ENCODE data around the gene FANCD2. TPM values are rescaled to one million over a fixed set of nuclear protein-coding genes. Genes with fewer than 3 reads are reported as not detected.

FANCD2 gene
- total and polyA plus RNA-seq, 10 donors = 9.3 to 20.2 (median 13.6) TPM

DNA sequence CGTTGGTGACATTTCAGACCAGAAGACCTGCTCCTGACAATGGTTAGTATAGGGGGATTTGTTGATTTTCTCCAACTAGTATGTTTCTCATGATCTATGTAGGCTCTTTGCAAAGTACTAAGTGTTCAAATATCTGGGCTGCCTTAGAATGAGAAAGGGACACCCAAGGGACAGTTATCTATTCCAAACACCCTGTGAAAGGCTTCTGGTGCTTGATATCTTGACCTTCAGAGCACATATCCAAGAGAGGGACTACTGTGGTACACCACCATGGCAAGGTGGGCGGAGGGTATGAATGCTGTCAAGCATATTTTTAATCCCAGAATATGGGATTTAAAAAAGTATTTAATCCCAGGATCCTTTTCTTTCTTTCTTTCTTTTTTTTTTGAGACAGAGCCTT, 80.7 kb downstream of the FANCD2 start:
- H3K9me3 ChIP-seq = no peaks in the 10 kb centered on the region
- no peak for DNase-seq
- no peak overlapping the region for H3K27ac ChIP-seq
- no peak overlapping the region for H3K4me3 ChIP-seq
- H3K27me3 ChIP-seq (replicated peaks in 1 of 7) = peaks cover 0 to 5% (median 0%) of the 10 kb centered on the region in 7 donors
- intact Hi-C loops (cut with DNase I; ENCODE audit: low total_unique reads) = no loop called here
- H3K4me1 ChIP-seq = no peaks in the 10 kb centered on the region
- H3K36me3 ChIP-seq = peaks cover 0 to 7% (median 0%) of the 10 kb centered on the region in 6 donors
- WGBS, 5 donors = 80 to 95% (median 86%) methylated on average over 2 of the region's 2 CpGs
- TF ChIP-seq, protein P1, sequence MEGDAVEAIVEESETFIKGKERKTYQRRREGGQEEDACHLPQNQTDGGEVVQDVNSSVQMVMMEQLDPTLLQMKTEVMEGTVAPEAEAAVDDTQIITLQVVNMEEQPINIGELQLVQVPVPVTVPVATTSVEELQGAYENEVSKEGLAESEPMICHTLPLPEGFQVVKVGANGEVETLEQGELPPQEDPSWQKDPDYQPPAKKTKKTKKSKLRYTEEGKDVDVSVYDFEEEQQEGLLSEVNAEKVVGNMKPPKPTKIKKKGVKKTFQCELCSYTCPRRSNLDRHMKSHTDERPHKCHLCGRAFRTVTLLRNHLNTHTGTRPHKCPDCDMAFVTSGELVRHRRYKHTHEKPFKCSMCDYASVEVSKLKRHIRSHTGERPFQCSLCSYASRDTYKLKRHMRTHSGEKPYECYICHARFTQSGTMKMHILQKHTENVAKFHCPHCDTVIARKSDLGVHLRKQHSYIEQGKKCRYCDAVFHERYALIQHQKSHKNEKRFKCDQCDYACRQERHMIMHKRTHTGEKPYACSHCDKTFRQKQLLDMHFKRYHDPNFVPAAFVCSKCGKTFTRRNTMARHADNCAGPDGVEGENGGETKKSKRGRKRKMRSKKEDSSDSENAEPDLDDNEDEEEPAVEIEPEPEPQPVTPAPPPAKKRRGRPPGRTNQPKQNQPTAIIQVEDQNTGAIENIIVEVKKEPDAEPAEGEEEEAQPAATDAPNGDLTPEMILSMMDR (IDR thresholded peaks at IDR 0.05 in 8 of 11, conservative IDR thresholded peaks at IDR 0.05 in 3 of 11) = no peak
- TF ChIP-seq POLR2A (IDR thresholded peaks at IDR 0.05) (no peak), POLR2AphosphoS5 (IDR thresholded peaks at IDR 0.05) (no peak)

GRCh38 chr3:10108091-10108490, 81.9 kb downstream of the FANCD2 start, which contains the start of gene FANCD2OS:
TSS of gene FANCD2OS (minus strand) at chr3:10108255. CDS start at chr3:10104774, 3,481 bp downstream.
- TF ChIP-seq, protein P1 (IDR thresholded peaks at IDR 0.05 in 8 of 11, conservative IDR thresholded peaks at IDR 0.05 in 3 of 11) = no peak
- TF ChIP-seq POLR2AphosphoS5 (IDR thresholded peaks at IDR 0.05) (no peak), POLR2A (IDR thresholded peaks at IDR 0.05) (no peak)
- no peaks in the 10 kb centered on the region for H3K9me3 ChIP-seq
- intact Hi-C loops (cut with DNase I; ENCODE audit: low total_unique reads) = no loop called here
- H3K36me3 ChIP-seq = no peaks in the 10 kb centered on the region
- 84 to 92% (median 91%) methylated on average over 25 to 28 of the region's 28 CpGs for WGBS, 5 donors
- H3K4me3 ChIP-seq = no peak within 1 kb of the TSS
- H3K27me3 ChIP-seq (replicated peaks in 1 of 7) = peaks cover 0 to 5% (median 0%) of the 10 kb centered on the region in 7 donors
- no peaks in the 10 kb centered on the region for H3K4me1 ChIP-seq
- DNase-seq = no peak
- H3K27ac ChIP-seq = no peak within 1 kb of the TSS

DNA sequence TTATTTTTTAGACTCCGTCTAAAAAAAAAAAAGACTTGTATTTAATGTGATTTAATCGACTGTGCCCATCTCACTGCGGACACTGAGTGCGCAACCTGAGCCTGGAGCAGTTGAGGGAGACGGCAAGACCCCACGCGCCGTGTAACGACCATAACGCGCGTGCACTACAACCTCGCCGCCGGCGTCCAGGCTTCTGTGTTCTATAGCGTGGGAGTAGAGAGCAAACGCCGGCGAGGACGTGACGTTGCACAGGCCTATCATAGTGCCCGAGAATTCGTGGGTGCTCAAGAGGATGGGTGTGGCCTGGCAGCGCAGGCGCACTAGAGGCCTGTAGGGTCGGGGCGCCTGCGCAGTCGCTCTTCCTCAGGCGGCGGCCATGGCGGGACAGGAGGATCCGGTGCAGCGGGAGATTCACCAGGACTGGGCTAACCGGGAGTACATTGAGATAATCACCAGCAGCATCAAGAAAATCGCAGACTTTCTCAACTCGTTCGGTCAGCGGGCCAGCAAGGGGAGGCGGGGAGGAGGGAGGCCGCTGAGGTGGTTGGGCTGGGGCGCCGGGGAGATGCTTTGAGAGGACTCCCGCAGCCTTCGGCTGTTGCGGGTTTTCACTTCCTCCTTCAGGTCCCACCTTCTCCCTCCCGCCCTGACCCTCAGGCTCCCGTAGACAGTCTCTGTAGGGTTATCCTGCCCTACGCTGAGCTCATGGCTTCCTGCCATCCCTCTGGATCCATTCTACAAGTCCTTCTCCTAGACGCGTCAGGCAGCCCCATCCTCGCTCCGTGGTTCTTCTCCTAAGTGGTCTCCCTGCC, 89.3 kb downstream of the FANCD2 start, which contains the start of gene BRK1:
TSS of gene BRK1 (plus strand) at position 350 of the 812 bp plus-strand sequence. CDS start at position 377, 27 bp downstream.
- 0 to 1% (median 0%) methylated on average over 40 to 54 of the region's 54 CpGs for WGBS, 5 donors
- peak; percentile 98 for DNase-seq
- peak in 2 of 3 donors; percentile 62 to 87 for TF ChIP-seq POLR2A (IDR thresholded peaks at IDR 0.05)
- peak; percentile 96 to 99 (median 98) for TF ChIP-seq POLR2AphosphoS5 (IDR thresholded peaks at IDR 0.05)
- TF ChIP-seq, protein P1 (IDR thresholded peaks at IDR 0.05 in 8 of 11, conservative IDR thresholded peaks at IDR 0.05 in 3 of 11) = peak in 2 of 11 experiments; percentile 14 to 36
- Histone ChIP-seq H3K9me3 (no peaks in the 10 kb centered on the region), H3K27ac (peak within 1 kb of the TSS; percentile 64 to 93 (median 89)), H3K27me3 (replicated peaks in 1 of 7) (no peaks in the 10 kb centered on the region), H3K4me1 (peaks cover 18 to 55% (median 44%) of the 10 kb centered on the region in 6 donors), H3K36me3 (peaks cover 0 to 25% (median 0%) of the 10 kb centered on the region in 6 donors), H3K4me3 (peak within 1 kb of the TSS; percentile 84 to 96 (median 94))
- intact Hi-C loops (cut with DNase I; ENCODE audit: low total_unique reads) = no loop called here

DNA sequence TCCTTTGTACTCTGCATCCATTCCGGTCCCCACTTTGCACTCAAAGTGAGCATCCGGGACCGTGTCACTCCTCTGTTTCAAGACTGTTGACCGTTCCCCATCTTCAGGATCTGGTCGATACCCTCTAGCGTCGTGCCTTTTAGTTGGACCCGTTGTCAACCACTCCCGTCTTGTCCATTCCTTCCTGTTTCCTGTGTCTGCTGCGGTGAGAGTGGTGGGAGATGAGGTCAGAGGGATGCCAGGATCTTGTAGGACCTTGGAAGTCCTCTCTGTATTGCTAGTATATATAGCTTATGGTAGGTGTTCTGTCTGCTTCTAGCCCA, 89.9 kb downstream of the FANCD2 start:
- H3K4me1 ChIP-seq = peaks cover 18 to 56% (median 44%) of the 10 kb centered on the region in 6 donors
- peaks cover 0 to 31% (median 0%) of the 10 kb centered on the region in 6 donors for H3K36me3 ChIP-seq
- H3K4me3 ChIP-seq = peak overlapping the region; percentile 84 to 96 (median 94)
- no peaks in the 10 kb centered on the region for H3K27me3 ChIP-seq (replicated peaks in 1 of 7)
- no peaks in the 10 kb centered on the region for H3K9me3 ChIP-seq
- WGBS, 5 donors = 0 to 1% (median 0%) methylated on average over 10 of the region's 10 CpGs
- intact Hi-C loops (cut with DNase I; ENCODE audit: low total_unique reads) = no loop called here
- H3K27ac ChIP-seq = peak overlapping the region; percentile 64 to 93 (median 89)
- TF ChIP-seq, protein P1 (IDR thresholded peaks at IDR 0.05 in 8 of 11, conservative IDR thresholded peaks at IDR 0.05 in 3 of 11) = no peak
- TF ChIP-seq POLR2A (IDR thresholded peaks at IDR 0.05) = no peak
- no peak for DNase-seq
